Measurements from ENCODE around the gene GLS. TPM values are rescaled to one million over a fixed set of nuclear protein-coding genes. Genes with fewer than 3 reads are reported as not detected.

The GLS gene
- total and polyA plus RNA-seq, 2 of the 13 experiments (the other 11 are each of a cell fraction or from before 2014, with no cell fraction given) = 78.6 to 183 TPM

- H3K4me3 ChIP-seq (replicated peaks in 1 of 3; ENCODE audit: insufficient read depth in 1 of 3, low read depth in 2 of 3, low read length in 3 of 3) = no peak overlapping the region
- ATAC-seq (no peak), FAIRE-seq (no peak), DNase-seq (ENCODE audit: low spot score) (no peak)
- intact Hi-C loops (cut with micrococcal nuclease; ENCODE audit: unreplicated experiment) (loop anchor here (10.0 kb wide), 2 partner anchors 198 to 678 kb away; no protein-coding TSS in a partner anchor), in situ Hi-C loops (cut with HindIII; ENCODE audit: extremely low pct_ligation_motif_present, low pct_unique_long_range_greater_than_20kb) (no loop called here)
- BruUV-seq (replicated peaks) = no TSS peak
- no peaks in the 10 kb centered on the region; a peak in 1 of 5 replicates for H3K27me3 ChIP-seq (ENCODE audit: control insufficient read depth in 1 of 2, insufficient read depth in 2 of 2, low read length in 2 of 2)
- ChIA-PET POLR2A (interaction anchor here (1.9 kb wide), 1 partner anchor 8 kb away, joined by 10 read pairs; no protein-coding TSS in a partner anchor), CTCF (ENCODE audit: low intra/inter-chr PET ratio, low total read pairs) (no interaction called here)
- H3K36me3 ChIP-seq (replicated peaks in 1 of 2; ENCODE audit: control insufficient read depth in 1 of 2, insufficient read depth in 2 of 2, low read length in 2 of 2) = peaks cover 6 to 35% of the 10 kb centered on the region in 2 experiments; a peak in 3 of 5 replicates
- no peaks in the 10 kb centered on the region for H4K20me1 ChIP-seq (ENCODE audit: insufficient read depth, low read length)
- WGBS (ENCODE audit: low lambda C conversion rate) = 99% methylated on average over 3 of the region's 3 CpGs
- H3K9ac ChIP-seq (ENCODE audit: insufficient read depth, low read depth, low read length) = no peak overlapping the region
- H2AFZ ChIP-seq (ENCODE audit: low read length) = no peak overlapping the region
- no peaks in the 10 kb centered on the region for H3K9me3 ChIP-seq (ENCODE audit: low read length)
- no peak overlapping the region for H3K27ac ChIP-seq (ENCODE audit: extremely low read length, insufficient read depth, low read length)
- peaks cover 29% of the 10 kb centered on the region for H3K4me1 ChIP-seq (ENCODE audit: insufficient read depth, low read length)
- H3K4me2 ChIP-seq (ENCODE audit: low read depth, low read length) = peak overlapping the region; percentile 87
- TF ChIP-seq NRL (CRISPR knock-in tag; IDR thresholded peaks at IDR 0.05; ENCODE audit: borderline replicate concordance) (no peak), HMG20A (CRISPR knock-in tag; IDR thresholded peaks at IDR 0.05; ENCODE audit: borderline replicate concordance) (no peak), GMEB1 (CRISPR knock-in tag; IDR thresholded peaks at IDR 0.05; ENCODE audit: borderline replicate concordance) (no peak), DMAP1 (CRISPR knock-in tag; IDR thresholded peaks at IDR 0.05) (no peak), MATR3 (CRISPR knock-in tag; IDR thresholded peaks at IDR 0.05) (no peak), ZNF776 (CRISPR knock-in tag; IDR thresholded peaks at IDR 0.05) (no peak), ZBTB3 (CRISPR knock-in tag; IDR thresholded peaks at IDR 0.05; ENCODE audit: borderline replicate concordance, low read depth) (no peak), AKNA (CRISPR knock-in tag; IDR thresholded peaks at IDR 0.05; ENCODE audit: borderline replicate concordance) (no peak), REXO4 (CRISPR knock-in tag; IDR thresholded peaks at IDR 0.05; ENCODE audit: borderline replicate concordance) (no peak), ZBTB34 (CRISPR knock-in tag; IDR thresholded peaks at IDR 0.05) (no peak), PRMT3 (CRISPR knock-in tag; IDR thresholded peaks at IDR 0.05; ENCODE audit: borderline replicate concordance, low read depth) (no peak), ZNF180 (CRISPR knock-in tag; IDR thresholded peaks at IDR 0.05; ENCODE audit: borderline replicate concordance, low read depth) (no peak), CAMTA2 (CRISPR knock-in tag; IDR thresholded peaks at IDR 0.05; ENCODE audit: borderline replicate concordance) (no peak), ZNF510 (CRISPR knock-in tag; IDR thresholded peaks at IDR 0.05; ENCODE audit: low read depth) (no peak), ZNF576 (CRISPR knock-in tag; IDR thresholded peaks at IDR 0.05) (no peak), SAP130 (CRISPR knock-in tag; IDR thresholded peaks at IDR 0.05; ENCODE audit: low read depth) (no peak), GFI1 (CRISPR knock-in tag; IDR thresholded peaks at IDR 0.05; ENCODE audit: borderline replicate concordance) (no peak), MTF2 (CRISPR knock-in tag; IDR thresholded peaks at IDR 0.05; ENCODE audit: borderline replicate concordance) (no peak)
- peaks cover 17% of the 10 kb centered on the region for H3K79me2 ChIP-seq (ENCODE audit: insufficient read depth, low read length)
These were observed 131.7 kb downstream of the GLS start for GRCh38 chr2:191012346-191012745.

All from HepG2 (cell line).